T-cell (primary cell): ENCODE measurements around the gene LIMK1. TPM values are rescaled to one million over a fixed set of nuclear protein-coding genes. Genes with fewer than 3 reads are reported as not detected.

ENCODE experiments used
- ATAC-seq, 4 experiments: fragments of 200-7000 bp in 3 of 4; fragments of 150-1000 bp in 1 of 4; cut with Tn5 transposase; replicated peaks in 1 of 4; 1 replicate in 3 of 4; 2 replicates in 1 of 4; pipeline ENCODE4 v1.10.0; 2021; ENCODE audit warnings: moderate library complexity in 3 of 4, mild to moderate bottlenecking in 2 of 4, moderate number of reproducible peaks in 1 of 4
- CTCF ChIA-PET, 2 donors: fragments of 300-600 bp; sonication (Branson Sonifier 250); formaldehyde crosslinking; loops; one replicate each; lab custom pipeline; 2022; ENCODE audit warnings: antibody characterized with exemption in 2 of 2; lab: Charles Lee
- POLR2A ChIA-PET, 2 donors: fragments of 300-600 bp; sonication (Branson Sonifier 250); formaldehyde crosslinking; loops; one replicate each; lab custom pipeline; 2022; ENCODE audit warnings: antibody characterized with exemption in 2 of 2; lab: Charles Lee
- DNase-seq, 35 experiments: peaks; one replicate each; pipeline versions ENCODE4 v3.0.0 to v3.0.0-alpha.2; 2013 to 2023
- H3K27ac ChIP-seq: one replicate; pipeline ENCODE4 v1.5.1; 2013; ENCODE audit warnings: low read length
- H3K27me3 ChIP-seq, 2 experiments: replicated peaks in 1 of 2; 1 replicate in 1 of 2; 2 replicates in 1 of 2; pipeline versions ENCODE4 v1.6.1 to v1.7.0; 2013; ENCODE audit warnings: low read length in 1 of 2, mixed read lengths in 1 of 2; ENCODE audit not compliant: control insufficient read depth in 2 of 2, insufficient read depth in 2 of 2; ENCODE audit errors: extremely low read depth in 1 of 2
- H3K36me3 ChIP-seq, 2 donors: 1 replicate in 1 of 2; 2 replicates in 1 of 2; pipeline versions ENCODE4 v1.6.1 to v1.7.0; 2013; ENCODE audit warnings: low read length in 1 of 2; ENCODE audit not compliant: control insufficient read depth in 2 of 2, insufficient read depth in 1 of 2; ENCODE audit errors: extremely low read depth in 1 of 2
- H3K4me1 ChIP-seq, 2 experiments: 1 replicate in 1 of 2; 2 replicates in 1 of 2; pipeline versions ENCODE4 v1.6.1 to v1.7.0; 2013; ENCODE audit warnings: low read length in 2 of 2, mixed read lengths in 1 of 2; ENCODE audit not compliant: insufficient read depth in 2 of 2, control insufficient read depth in 1 of 2; ENCODE audit errors: extremely low read depth in 1 of 2
- H3K4me3 ChIP-seq, 2 donors: 1 replicate in 1 of 2; 2 replicates in 1 of 2; pipeline versions ENCODE4 v1.5.1 to v1.7.0; 2013; ENCODE audit warnings: mild to moderate bottlenecking in 2 of 2, low read length in 1 of 2, moderate library complexity in 1 of 2; ENCODE audit not compliant: control insufficient read depth in 1 of 2; ENCODE audit errors: extremely low read depth in 1 of 2
- H3K9me3 ChIP-seq: 2 replicates; pipeline ENCODE4 v1.7.0; 2013
- H3K27ac Mint-ChIP-seq, 2 donors: one replicate each; pipeline ENCODE4 v1.8.0; 2020 to 2021; ENCODE audit warnings: mild to moderate bottlenecking in 2 of 2, mixed read lengths in 2 of 2
- H3K27me3 Mint-ChIP-seq, 2 donors: one replicate each; pipeline ENCODE4 v1.8.0; 2021 to 2022; ENCODE audit warnings: mixed read lengths in 2 of 2
- H3K36me3 Mint-ChIP-seq: one replicate; pipeline ENCODE4 v1.8.0; 2021; ENCODE audit warnings: mixed read lengths
- H3K4me1 Mint-ChIP-seq, 3 donors: one replicate each; pipeline ENCODE4 v1.8.0; 2020 to 2022; ENCODE audit warnings: mixed read lengths in 3 of 3, mild to moderate bottlenecking in 1 of 3
- H3K4me3 Mint-ChIP-seq, 3 donors: one replicate each; pipeline ENCODE4 v1.8.0; 2020 to 2022; ENCODE audit warnings: mild to moderate bottlenecking in 3 of 3, mixed read lengths in 3 of 3, moderate library complexity in 3 of 3
- H3K9me3 Mint-ChIP-seq, 3 donors: one replicate each; pipeline ENCODE4 v1.8.0; 2020 to 2022; ENCODE audit warnings: mixed read lengths in 3 of 3
- WGBS: methylation state at CpG from one replicate; pipeline ENCODE4 v1.1.5; 2013; ENCODE audit warnings: missing lambda C conversion rate; ENCODE audit not compliant: insufficient coverage; 5-methylcytosine and 5-hydroxymethylcytosine counted together
- total RNA-seq, 35 experiments: library from RNA in 6 of 35; stranded (reverse) in 6 of 35; fragments of 120-200 nt in 1 of 35; gene quantifications; one replicate each; pipeline versions ENCODE4 v1.2.1 to v1.2.4 and lab custom pipeline; 2013 to 2026

The LIMK1 gene
- total RNA-seq, 5 donors from 2014 or later (not counting 1 experiment from before 2014, with no cell fraction given): 13.5 to 24.9 (median 18.4) TPM

DNA sequence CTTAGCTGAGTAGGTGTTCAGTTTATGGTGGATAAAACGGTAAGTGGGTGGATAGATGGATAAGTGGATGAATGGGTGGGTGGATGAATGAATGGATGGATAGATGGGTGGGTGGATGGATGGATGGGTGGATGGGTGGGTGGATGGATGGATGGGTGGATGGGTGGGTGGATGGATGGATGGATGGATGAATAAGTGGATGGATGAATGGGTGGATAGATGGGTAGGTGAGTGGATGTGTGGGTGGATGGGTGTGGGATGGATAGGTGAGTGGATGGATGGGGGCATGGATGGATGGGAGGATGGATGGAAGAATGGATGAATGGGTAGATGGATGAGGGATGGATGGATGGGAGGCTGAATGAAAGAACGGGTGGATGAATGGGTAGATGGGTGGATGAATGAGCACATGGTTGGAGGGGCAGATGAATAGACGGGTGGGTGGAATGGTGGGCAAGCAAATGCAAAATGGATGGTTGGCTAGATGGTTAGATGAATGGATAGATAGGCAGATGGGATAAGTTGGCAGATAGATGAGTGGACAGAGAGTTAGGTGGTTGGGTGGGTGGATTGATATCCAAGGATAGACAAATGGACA is 29.9 kb upstream of the LIMK1 start:
- no peak overlapping the region for H3K27ac Mint-ChIP-seq
- peaks cover 0 to 8% (median 0%) of the 10 kb centered on the region in 3 donors for H3K4me1 Mint-ChIP-seq
- no peaks in the 10 kb centered on the region for H3K9me3 ChIP-seq
- no peaks in the 10 kb centered on the region for H3K36me3 Mint-ChIP-seq
- ATAC-seq: no peak
- H3K4me3 ChIP-seq: no peak overlapping the region
- no peaks in the 10 kb centered on the region for H3K4me1 ChIP-seq
- no peak overlapping the region for H3K27ac ChIP-seq
- H3K27me3 Mint-ChIP-seq: peaks cover 8 to 9% of the 10 kb centered on the region in 2 donors
- POLR2A ChIA-PET: no interaction called here
- no peaks in the 10 kb centered on the region for H3K9me3 Mint-ChIP-seq
- WGBS: 92% methylated on average over 3 of the region's 3 CpGs
- H3K27me3 ChIP-seq: peaks cover 0 to 31% of the 10 kb centered on the region in 2 experiments
- H3K36me3 ChIP-seq: no peaks in the 10 kb centered on the region
- CTCF ChIA-PET: no interaction called here
- H3K4me3 Mint-ChIP-seq: no peak overlapping the region
- no peak for DNase-seq

DNA sequence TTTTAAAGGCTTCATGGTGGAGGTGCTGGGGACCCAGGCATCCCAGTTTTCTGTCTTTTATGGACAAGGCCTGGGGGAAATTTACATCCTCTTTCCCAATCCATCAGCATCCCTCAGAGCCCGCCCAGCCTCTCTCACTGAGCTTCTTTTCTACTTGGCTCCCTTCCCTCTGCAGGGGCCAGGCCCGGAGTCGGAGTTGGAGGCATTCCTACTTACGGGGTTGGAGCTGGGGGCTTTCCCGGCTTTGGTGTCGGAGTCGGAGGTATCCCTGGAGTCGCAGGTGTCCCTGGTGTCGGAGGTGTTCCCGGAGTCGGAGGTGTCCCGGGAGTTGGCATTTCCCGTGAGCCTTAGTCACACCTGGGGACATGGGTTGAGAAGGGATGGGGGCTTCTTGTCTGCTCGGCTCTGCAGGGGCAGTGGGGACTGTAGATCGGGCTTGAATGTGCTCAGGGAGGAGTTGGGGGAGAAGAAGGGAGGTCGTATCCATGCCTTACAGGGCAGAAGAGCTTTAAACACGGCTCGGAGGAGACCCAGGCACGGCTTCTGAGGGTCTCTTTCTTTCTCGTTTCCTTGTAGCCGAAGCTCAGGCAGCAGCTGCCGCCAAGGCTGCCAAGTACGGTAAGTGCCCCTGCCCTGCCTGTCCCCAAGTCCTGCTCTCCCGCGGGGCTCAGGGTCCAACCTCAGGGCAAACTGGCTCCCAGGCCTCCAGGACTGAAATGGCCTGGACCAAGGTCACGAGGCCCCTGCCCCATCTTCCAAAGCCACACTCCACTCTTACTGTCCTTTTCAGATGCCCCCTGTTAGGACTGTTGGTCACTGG is 27.3 kb upstream of the LIMK1 start:
- CTCF ChIA-PET: no interaction called here
- H3K27ac Mint-ChIP-seq: no peak overlapping the region
- Histone ChIP-seq H3K4me1 (no peaks in the 10 kb centered on the region), H3K36me3 (no peaks in the 10 kb centered on the region), H3K27ac (no peak overlapping the region), H3K27me3 (peaks cover 0 to 33% of the 10 kb centered on the region in 2 experiments), H3K4me3 (no peak overlapping the region), H3K9me3 (no peaks in the 10 kb centered on the region)
- peaks cover 0 to 8% (median 0%) of the 10 kb centered on the region in 3 donors for H3K4me1 Mint-ChIP-seq
- ATAC-seq (no peak), DNase-seq (no peak)
- H3K4me3 Mint-ChIP-seq: no peak overlapping the region
- H3K9me3 Mint-ChIP-seq: no peaks in the 10 kb centered on the region
- 91% methylated on average over 25 of the region's 26 CpGs for WGBS
- H3K27me3 Mint-ChIP-seq: peaks cover 8 to 9% of the 10 kb centered on the region in 2 donors
- no peaks in the 10 kb centered on the region for H3K36me3 Mint-ChIP-seq
- POLR2A ChIA-PET: no interaction called here

DNA sequence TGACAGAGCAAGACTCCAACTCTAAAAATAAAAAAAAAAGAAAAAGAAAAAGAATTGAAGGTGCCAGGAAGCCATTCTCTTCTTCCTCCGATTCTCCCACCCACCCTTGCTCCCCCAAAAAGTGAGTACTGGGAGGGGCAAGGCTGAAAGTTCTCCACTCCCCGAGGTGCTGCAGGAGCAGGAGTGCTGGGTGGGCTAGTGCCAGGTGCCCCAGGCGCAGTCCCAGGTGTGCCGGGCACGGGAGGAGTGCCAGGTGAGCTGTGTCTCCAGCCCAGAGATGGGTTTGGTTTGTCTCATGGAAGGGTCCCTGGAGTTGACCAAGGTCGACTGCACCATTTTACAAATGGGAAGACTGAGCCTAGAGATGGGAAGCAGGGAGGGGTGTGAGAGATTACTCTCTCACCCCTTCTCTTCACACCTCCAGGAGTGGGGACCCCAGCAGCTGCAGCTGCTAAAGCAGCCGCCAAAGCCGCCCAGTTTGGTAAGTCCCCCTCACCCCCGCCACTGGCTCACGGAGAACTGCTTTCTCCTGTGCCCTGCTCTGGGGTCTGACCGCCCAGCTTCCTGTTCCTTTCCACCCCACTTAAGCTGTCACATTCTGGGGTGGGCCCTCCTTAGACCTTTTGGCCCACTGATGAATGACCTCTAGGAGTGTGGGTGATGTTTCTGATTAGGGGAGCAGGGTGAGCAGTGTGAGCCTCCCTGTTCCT is 26.2 kb upstream of the LIMK1 start:
- POLR2A ChIA-PET: no interaction called here
- peaks cover 4 to 6% (median 5%) of the 10 kb centered on the region in 3 donors for H3K4me1 Mint-ChIP-seq

DNA sequence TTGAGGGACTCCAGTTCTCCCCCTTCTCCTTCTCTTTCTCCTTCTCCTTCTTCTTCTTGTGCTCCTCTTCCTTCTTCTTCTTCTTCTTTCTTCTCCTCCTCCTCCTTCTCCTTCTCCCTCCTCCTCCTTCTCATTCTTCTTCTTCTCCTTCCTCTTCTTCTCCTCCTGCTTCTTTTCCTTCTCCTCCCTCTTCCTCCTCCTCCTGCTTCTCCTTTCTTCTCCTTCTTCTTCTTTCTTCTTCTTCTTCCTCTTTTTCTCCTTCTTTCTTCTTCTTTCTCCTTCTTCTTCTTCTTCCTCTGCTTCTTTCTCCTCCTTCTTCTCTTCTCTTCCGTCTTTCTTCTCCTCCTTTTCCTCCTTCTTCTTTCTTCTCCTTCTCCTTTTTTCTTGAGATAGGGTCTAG is 25.6 kb upstream of the LIMK1 start:
- ATAC-seq: no peak
- Mint-ChIP-seq H3K4me1 (peaks cover 0 to 6% (median 4%) of the 10 kb centered on the region in 3 donors), H3K27me3 (peaks cover 8 to 9% of the 10 kb centered on the region in 2 donors), H3K9me3 (no peaks in the 10 kb centered on the region), H3K36me3 (no peaks in the 10 kb centered on the region), H3K4me3 (no peak overlapping the region), H3K27ac (no peak overlapping the region)
- DNase-seq: no peak
- 92% methylated on average over 1 of the region's 1 CpG for WGBS
- Histone ChIP-seq H3K27me3 (peaks cover 0 to 29% of the 10 kb centered on the region in 2 experiments), H3K27ac (no peak overlapping the region), H3K9me3 (no peaks in the 10 kb centered on the region), H3K4me3 (no peak overlapping the region), H3K36me3 (no peaks in the 10 kb centered on the region), H3K4me1 (peaks cover 0 to 14% of the 10 kb centered on the region in 2 experiments)
- CTCF ChIA-PET: interaction anchor here in 1 of 2 donors (0.7 kb wide), 1 partner anchor 364 kb away, joined by 6 read pairs; no protein-coding TSS in a partner anchor
- POLR2A ChIA-PET: no interaction called here

More for the DNA sequence above, 26.2 kb upstream of the LIMK1 start:
- Mint-ChIP-seq H3K27ac (no peak overlapping the region), H3K4me3 (no peak overlapping the region), H3K27me3 (peaks cover 8 to 9% of the 10 kb centered on the region in 2 donors), H3K9me3 (no peaks in the 10 kb centered on the region), H3K36me3 (no peaks in the 10 kb centered on the region)
- Histone ChIP-seq H3K27me3 (peaks cover 0 to 29% of the 10 kb centered on the region in 2 experiments), H3K4me1 (peaks cover 0 to 9% of the 10 kb centered on the region in 2 experiments), H3K27ac (no peak overlapping the region), H3K9me3 (no peaks in the 10 kb centered on the region), H3K4me3 (no peak overlapping the region), H3K36me3 (no peaks in the 10 kb centered on the region)
- 52% methylated on average over 7 of the region's 11 CpGs for WGBS
- no peak for DNase-seq
- CTCF ChIA-PET: no interaction called here
- ATAC-seq: no peak

GRCh38 chr7:74058486-74058885 is 25.1 kb upstream of the LIMK1 start:
- Histone ChIP-seq H3K36me3 (no peaks in the 10 kb centered on the region), H3K4me1 (peaks cover 0 to 14% of the 10 kb centered on the region in 2 experiments), H3K27me3 (peaks cover 0 to 29% of the 10 kb centered on the region in 2 experiments), H3K9me3 (no peaks in the 10 kb centered on the region), H3K27ac (no peak overlapping the region), H3K4me3 (no peak overlapping the region)
- no peak for ATAC-seq
- Mint-ChIP-seq H3K27ac (no peak overlapping the region), H3K4me3 (no peak overlapping the region), H3K4me1 (peaks cover 0 to 6% (median 4%) of the 10 kb centered on the region in 3 donors), H3K9me3 (no peaks in the 10 kb centered on the region), H3K36me3 (no peaks in the 10 kb centered on the region), H3K27me3 (peaks cover 8 to 9% of the 10 kb centered on the region in 2 donors)
- 81% methylated on average over 6 of the region's 7 CpGs for WGBS
- ChIA-PET POLR2A (interaction anchor here in 1 of 2 donors (0.6 kb wide), 1 partner anchor 9 kb away, joined by 3 read pairs; no protein-coding TSS in a partner anchor), CTCF (interaction anchor here in 1 of 2 donors (0.5 to 0.7 kb wide), 2 partner anchors 66 to 363 kb away, joined by 3 to 6 read pairs; no protein-coding TSS in a partner anchor)
- no peak for DNase-seq

- peaks cover 0 to 14% of the 10 kb centered on the region in 2 experiments for H3K4me1 ChIP-seq
- Mint-ChIP-seq H3K4me1 (peaks cover 0 to 6% (median 4%) of the 10 kb centered on the region in 3 donors), H3K9me3 (no peaks in the 10 kb centered on the region), H3K36me3 (no peaks in the 10 kb centered on the region), H3K27ac (no peak overlapping the region), H3K4me3 (no peak overlapping the region), H3K27me3 (peaks cover 8 to 9% of the 10 kb centered on the region in 2 donors)
- no peak overlapping the region for H3K4me3 ChIP-seq
- DNase-seq: no peak
- POLR2A ChIA-PET: interaction anchor here in 1 of 2 donors (0.6 kb wide), 1 partner anchor 9 kb away, joined by 3 read pairs; no protein-coding TSS in a partner anchor
- ATAC-seq: no peak
- H3K27ac ChIP-seq: no peak overlapping the region
- peaks cover 0 to 29% of the 10 kb centered on the region in 2 experiments for H3K27me3 ChIP-seq
- H3K36me3 ChIP-seq: no peaks in the 10 kb centered on the region
- no peaks in the 10 kb centered on the region for H3K9me3 ChIP-seq
- CTCF ChIA-PET: interaction anchor here in 1 of 2 donors (0.5 kb wide), 1 partner anchor 66 kb away, joined by 3 read pairs; no protein-coding TSS in a partner anchor
- 100% methylated on average over 1 of the region's 2 CpGs for WGBS
Observed at GRCh38 chr7:74059037-74059436, 24.6 kb upstream of the LIMK1 start.
